H1 (cell line): ENCODE measurements around the gene HCAR1. TPM values are rescaled to one million over a fixed set of nuclear protein-coding genes. Genes with fewer than 3 reads are reported as not detected.

ENCODE experiments used
- GTF2F1 ChIP-seq: IDR thresholded peaks from 2 replicates; pipeline ENCODE4 v1.6.1; 2012; ENCODE audit warnings: low read depth, low read length, improper control_type of control experiment, borderline replicate concordance
- JUND ChIP-seq: IDR thresholded peaks from 2 replicates; pipeline ENCODE4 v1.6.1; 2011; ENCODE audit warnings: mild to moderate bottlenecking, improper control_type of control experiment, low read length
- SIX5 ChIP-seq: IDR thresholded peaks from 2 replicates; pipeline ENCODE4 v1.6.1; 2011; ENCODE audit warnings: mild to moderate bottlenecking, low read depth, low read length
- SUZ12 ChIP-seq: fragments of 200-600 bp; sonication (generic); IDR thresholded peaks from 2 replicates; pipeline ENCODE4 v1.6.1; 2012; ENCODE audit warnings: mild to moderate bottlenecking, inconsistent platforms, low read length, moderate library complexity, mixed read lengths
- polyA plus RNA-seq, 7 experiments: library from polyadenylated mRNA; depleted of rRNA in 3 of 7; stranded (reverse) in 5 of 7; unstranded in 2 of 7; fragments of >200 nt in 5 of 7; fragments of 200-250 nt in 2 of 7; gene quantifications; 1 replicate in 5 of 7; 2 replicates in 1 of 7; 4 replicates in 1 of 7; pipeline versions ENCODE4 v1.2.1 to v1.2.3, GENCODE V29; 2011 to 2013; ENCODE audit warnings: missing spikeins in 2 of 7, mixed read lengths in 2 of 7
- total RNA-seq: library from RNA; stranded (reverse); fragmentation: NEBNext Ultra II Directional; extraction: Animal tissue kit (Norgen Biotek cat#: 25700); gene quantifications from 2 replicates; pipeline ENCODE4 v1.2.1, GENCODE V29; 2021
- TF ChIP-seq, protein P1 (sequence below): IDR thresholded peaks from 2 replicates; pipeline ENCODE4 v1.6.1; 2011; ENCODE audit warnings: low read depth, mild to moderate bottlenecking, low read length; ENCODE audit not compliant: insufficient read depth

The HCAR1 gene
- total and polyA plus RNA-seq, 2 of the 8 experiments (the other 6 are each of a cell fraction or from before 2014, with no cell fraction given): 0.02 TPM; not detected in 1

DNA sequence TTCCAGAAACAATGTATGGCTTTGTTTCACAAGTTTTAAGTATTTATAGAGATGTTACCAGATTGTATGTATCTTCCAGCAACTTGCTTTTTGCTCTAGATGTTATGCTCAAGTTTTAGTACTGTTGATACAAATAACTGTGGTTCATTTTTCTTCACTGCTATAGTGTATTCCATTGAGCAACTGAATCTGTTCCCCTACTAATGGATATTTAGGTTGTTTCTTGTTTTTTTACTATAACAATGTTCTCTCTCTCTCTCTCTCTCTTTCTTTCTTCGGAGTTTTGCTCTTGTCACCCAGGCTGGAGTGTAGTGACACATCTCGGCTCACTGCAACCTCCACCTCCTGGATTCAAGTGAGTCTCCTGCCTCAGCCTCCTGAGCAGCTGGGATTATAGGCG is 44.1 kb downstream of the HCAR1 start (continued):
- TF ChIP-seq GTF2F1 (no peak), SUZ12 (no peak), JUND (no peak), SIX5 (no peak)
- TF ChIP-seq, protein P1, sequence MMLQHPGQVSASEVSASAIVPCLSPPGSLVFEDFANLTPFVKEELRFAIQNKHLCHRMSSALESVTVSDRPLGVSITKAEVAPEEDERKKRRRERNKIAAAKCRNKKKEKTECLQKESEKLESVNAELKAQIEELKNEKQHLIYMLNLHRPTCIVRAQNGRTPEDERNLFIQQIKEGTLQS: no peak
- TF ChIP-seq, all 59 proteins: peak for 0
